BLaER1 treated with 17β-estradiol and CSF1 and Interleukin-3, amounts not matched to agents 10 nM and 100 nM (cell line): Measurements from ENCODE around the gene ISM1.

ENCODE experiments used
- H3K27ac ChIP-seq, 11 experiments: shearing (Covaris generic); formaldehyde crosslinking; 2 replicates each; pipeline ENCODE4 v1.8.1; 2022
- H3K27me3 ChIP-seq, 11 experiments: shearing (Covaris generic); formaldehyde crosslinking; 2 replicates each; pipeline ENCODE4 v1.8.1; 2022
- H3K36me3 ChIP-seq, 11 experiments: shearing (Covaris generic); formaldehyde crosslinking; 2 replicates each; pipeline ENCODE4 v1.8.1; 2022
- H3K4me1 ChIP-seq, 10 experiments: shearing (Covaris generic); formaldehyde crosslinking; 2 replicates each; pipeline ENCODE4 v1.8.1; 2022
- H3K4me2 ChIP-seq, 11 experiments: shearing (Covaris generic); formaldehyde crosslinking; 2 replicates each; pipeline ENCODE4 v1.8.1; 2022
- H3K4me3 ChIP-seq, 10 experiments: shearing (Covaris generic); formaldehyde crosslinking; 2 replicates each; pipeline ENCODE4 v1.8.1; 2022
- H3K9ac ChIP-seq, 11 experiments: shearing (Covaris generic); formaldehyde crosslinking; 2 replicates each; pipeline ENCODE4 v1.8.1; 2022
- H3K9me3 ChIP-seq, 11 experiments: shearing (Covaris generic); formaldehyde crosslinking; replicated peaks in 1 of 11; 2 replicates each; pipeline ENCODE4 v1.8.1; 2022
- H4K20me1 ChIP-seq, 11 experiments: shearing (Covaris generic); formaldehyde crosslinking; 2 replicates each; pipeline ENCODE4 v1.8.1; 2022
- Cebpa-rat ChIP-seq, 11 experiments: shearing (Covaris generic); IDR thresholded peaks; 2 replicates each; pipeline ENCODE4 v1.8.1; 2022

Gene ISM1

GRCh38 chr20:13318871-13319521 is 97.9 kb downstream of the ISM1 start:
- peaks cover 0 to 11% (median 0%) of the 10 kb centered on the region in 11 experiments; a peak in 5 of 22 replicates for H3K9me3 ChIP-seq
- no peak overlapping the region for H3K27ac ChIP-seq
- H3K36me3 ChIP-seq = no peaks in the 10 kb centered on the region
- no peak overlapping the region for H3K4me3 ChIP-seq
- no peak overlapping the region for H3K9ac ChIP-seq
- H3K4me1 ChIP-seq = peaks cover 7 to 11% (median 10%) of the 10 kb centered on the region in 10 experiments; a peak in 14 of 20 replicates
- no peak overlapping the region for H3K4me2 ChIP-seq
- H4K20me1 ChIP-seq = no peaks in the 10 kb centered on the region
- TF ChIP-seq Cebpa-rat (IDR thresholded peaks at IDR 0.05) = no peak
- no peaks in the 10 kb centered on the region for H3K27me3 ChIP-seq

- TF ChIP-seq Cebpa-rat (IDR thresholded peaks at IDR 0.05) = no peak
- Histone ChIP-seq H3K4me1 (peaks cover 7 to 11% (median 10%) of the 10 kb centered on the region in 10 experiments; a peak in 14 of 20 replicates), H3K27me3 (no peaks in the 10 kb centered on the region)
These were observed 99.6 kb downstream of the ISM1 start for GRCh38 chr20:13320702-13321101.

GRCh38 chr20:13321416-13321815 is 100.3 kb downstream of the ISM1 start:
- no peaks in the 10 kb centered on the region for H4K20me1 ChIP-seq
- no peak for TF ChIP-seq Cebpa-rat (IDR thresholded peaks at IDR 0.05)

More at GRCh38 chr20:13320702-13321101, 99.6 kb downstream of the ISM1 start:
- H4K20me1 ChIP-seq = no peaks in the 10 kb centered on the region
- H3K9ac ChIP-seq = no peak overlapping the region
- no peak overlapping the region for H3K4me3 ChIP-seq
- H3K27ac ChIP-seq = no peak overlapping the region
- H3K4me2 ChIP-seq = no peak overlapping the region
- H3K9me3 ChIP-seq = peaks cover 0 to 11% (median 0%) of the 10 kb centered on the region in 11 experiments; a peak in 5 of 22 replicates
- no peaks in the 10 kb centered on the region for H3K36me3 ChIP-seq

GRCh38 chr20:13322198-13322597 is 101.1 kb downstream of the ISM1 start:
- Histone ChIP-seq H3K9me3 (peaks cover 0 to 4% (median 0%) of the 10 kb centered on the region in 11 experiments; a peak in 4 of 22 replicates), H3K4me2 (peak overlapping the region in 8 of 11 experiments; percentile 2 to 43 (median 18); a peak in 13 of 22 replicates), H3K4me3 (no peak overlapping the region), H3K4me1 (peaks cover 7 to 11% (median 10%) of the 10 kb centered on the region in 10 experiments; a peak in 14 of 20 replicates), H3K9ac (no peak overlapping the region), H3K27ac (no peak overlapping the region), H3K27me3 (no peaks in the 10 kb centered on the region), H3K36me3 (no peaks in the 10 kb centered on the region), H4K20me1 (no peaks in the 10 kb centered on the region)
- TF ChIP-seq Cebpa-rat (IDR thresholded peaks at IDR 0.05) = no peak

More at GRCh38 chr20:13321416-13321815, 100.3 kb downstream of the ISM1 start:
- no peak overlapping the region for H3K4me3 ChIP-seq
- peaks cover 7 to 11% (median 10%) of the 10 kb centered on the region in 10 experiments; a peak in 14 of 20 replicates for H3K4me1 ChIP-seq
- H3K36me3 ChIP-seq = no peaks in the 10 kb centered on the region
- no peak overlapping the region for H3K9ac ChIP-seq
- H3K27me3 ChIP-seq = no peaks in the 10 kb centered on the region
- peaks cover 0 to 11% (median 0%) of the 10 kb centered on the region in 11 experiments; a peak in 5 of 22 replicates for H3K9me3 ChIP-seq
- H3K4me2 ChIP-seq = no peak overlapping the region
- no peak overlapping the region for H3K27ac ChIP-seq

- Histone ChIP-seq H3K36me3 (no peaks in the 10 kb centered on the region), H3K9ac (no peak overlapping the region), H3K27ac (no peak overlapping the region), H3K9me3 (peaks cover 0 to 6% (median 0%) of the 10 kb centered on the region in 11 experiments; a peak in 2 of 22 replicates), H3K4me2 (peak overlapping the region; percentile 2 to 43 (median 21); a peak in 20 of 22 replicates), H3K4me3 (no peak overlapping the region), H3K4me1 (peaks cover 7 to 11% (median 10%) of the 10 kb centered on the region in 10 experiments; a peak in 14 of 20 replicates), H3K27me3 (no peaks in the 10 kb centered on the region), H4K20me1 (no peaks in the 10 kb centered on the region)
- no peak for TF ChIP-seq Cebpa-rat (IDR thresholded peaks at IDR 0.05)
These were observed 101.5 kb downstream of the ISM1 start for GRCh38 chr20:13322621-13323020.

GRCh38 chr20:13325033-13325432 is 104.0 kb downstream of the ISM1 start:
- H3K36me3 ChIP-seq = no peaks in the 10 kb centered on the region
- no peak overlapping the region for H3K4me3 ChIP-seq
- no peaks in the 10 kb centered on the region for H4K20me1 ChIP-seq
- no peak for TF ChIP-seq Cebpa-rat (IDR thresholded peaks at IDR 0.05)
- H3K4me1 ChIP-seq = peaks cover 7 to 11% (median 10%) of the 10 kb centered on the region in 10 experiments; a peak in 14 of 20 replicates
- H3K9me3 ChIP-seq = peaks cover 0 to 6% (median 0%) of the 10 kb centered on the region in 11 experiments; a peak in 3 of 22 replicates
- H3K27me3 ChIP-seq = no peaks in the 10 kb centered on the region
- H3K9ac ChIP-seq = no peak overlapping the region
- H3K4me2 ChIP-seq = no peak overlapping the region
- no peak overlapping the region for H3K27ac ChIP-seq

- no peak for TF ChIP-seq Cebpa-rat (IDR thresholded peaks at IDR 0.05)
- no peaks in the 10 kb centered on the region for H3K36me3 ChIP-seq
These were observed 104.8 kb downstream of the ISM1 start for GRCh38 chr20:13325796-13326340.

GRCh38 chr20:13331536-13331935 is 110.5 kb downstream of the ISM1 start:
- TF ChIP-seq Cebpa-rat (IDR thresholded peaks at IDR 0.05) = no peak

More at GRCh38 chr20:13325796-13326340, 104.8 kb downstream of the ISM1 start:
- no peak overlapping the region for H3K4me2 ChIP-seq
- H3K27me3 ChIP-seq = no peaks in the 10 kb centered on the region
- H4K20me1 ChIP-seq = no peaks in the 10 kb centered on the region
- no peak overlapping the region for H3K9ac ChIP-seq
- H3K4me1 ChIP-seq = peaks cover 7 to 11% (median 10%) of the 10 kb centered on the region in 10 experiments; a peak in 15 of 20 replicates
- H3K9me3 ChIP-seq = peaks cover 0 to 6% (median 0%) of the 10 kb centered on the region in 11 experiments; a peak in 3 of 22 replicates
- H3K27ac ChIP-seq = no peak overlapping the region
- no peak overlapping the region for H3K4me3 ChIP-seq

GRCh38 chr20:13333036-13333435 is 112.0 kb downstream of the ISM1 start:
- no peak for TF ChIP-seq Cebpa-rat (IDR thresholded peaks at IDR 0.05)
- Histone ChIP-seq H3K27me3 (no peaks in the 10 kb centered on the region), H3K9ac (no peak overlapping the region), H3K4me3 (no peak overlapping the region), H3K4me2 (no peak overlapping the region), H3K27ac (no peak overlapping the region), H3K9me3 (peaks cover 0 to 3% (median 0%) of the 10 kb centered on the region in 11 experiments; a peak in 2 of 22 replicates), H3K36me3 (no peaks in the 10 kb centered on the region), H3K4me1 (peaks cover 0 to 14% (median 0%) of the 10 kb centered on the region in 10 experiments; a peak in 6 of 20 replicates), H4K20me1 (no peaks in the 10 kb centered on the region)

More at GRCh38 chr20:13331536-13331935, 110.5 kb downstream of the ISM1 start:
- Histone ChIP-seq H3K36me3 (no peaks in the 10 kb centered on the region), H3K9me3 (peaks cover 0 to 6% (median 0%) of the 10 kb centered on the region in 11 experiments; a peak in 3 of 22 replicates), H4K20me1 (no peaks in the 10 kb centered on the region), H3K9ac (no peak overlapping the region), H3K27me3 (no peaks in the 10 kb centered on the region), H3K4me2 (peak overlapping the region in 3 of 11 experiments; percentile 27 to 60 (median 47); a peak in 6 of 22 replicates), H3K4me3 (no peak overlapping the region), H3K27ac (no peak overlapping the region), H3K4me1 (peaks cover 0 to 14% (median 0%) of the 10 kb centered on the region in 10 experiments; a peak in 6 of 20 replicates)
